ENCODE measurements around the gene PHF8. TPM values are rescaled to one million over a fixed set of nuclear protein-coding genes. Genes with fewer than 3 reads are reported as not detected.

PHF8 gene
- total RNA-seq, 4 donors from 2014 or later, result 18.5 to 28.7 (median 22.8) TPM

DNA sequence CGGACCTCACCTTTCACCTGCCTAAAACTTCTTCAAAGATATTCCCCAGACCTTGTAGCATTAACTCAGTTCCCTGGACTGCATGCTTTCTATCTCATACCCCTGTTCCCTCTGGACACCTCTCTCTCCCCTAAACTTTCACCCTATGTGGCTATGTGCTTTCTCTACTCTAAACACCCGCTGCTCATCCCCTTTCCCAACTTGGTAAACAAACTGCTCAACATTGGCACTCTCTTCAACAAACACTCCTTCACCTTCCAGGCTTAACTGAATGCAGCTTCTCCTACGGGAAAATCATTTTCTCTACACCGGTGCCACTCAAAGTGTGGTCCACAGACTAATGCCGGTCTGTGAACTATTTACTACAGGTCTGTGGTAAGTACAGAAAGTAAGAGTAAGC is 19.9 kb downstream of the PHF8 start:
- no peaks in the 10 kb centered on the region for H3K27me3 ChIP-seq
- H3K36me3 ChIP-seq, result peaks cover 7 to 56% (median 20%) of the 10 kb centered on the region in 4 donors
- intact Hi-C loops (cut with DNase I), result no loop called here
- no peak for DNase-seq (ENCODE audit: extremely low spot score)
- TF ChIP-seq POLR2AphosphoS5 (IDR thresholded peaks at IDR 0.05) (no peak), POLR2A (IDR thresholded peaks at IDR 0.05; ENCODE audit: low read depth) (no peak), EP300 (IDR thresholded peaks at IDR 0.05) (no peak)
- TF ChIP-seq, protein P1, sequence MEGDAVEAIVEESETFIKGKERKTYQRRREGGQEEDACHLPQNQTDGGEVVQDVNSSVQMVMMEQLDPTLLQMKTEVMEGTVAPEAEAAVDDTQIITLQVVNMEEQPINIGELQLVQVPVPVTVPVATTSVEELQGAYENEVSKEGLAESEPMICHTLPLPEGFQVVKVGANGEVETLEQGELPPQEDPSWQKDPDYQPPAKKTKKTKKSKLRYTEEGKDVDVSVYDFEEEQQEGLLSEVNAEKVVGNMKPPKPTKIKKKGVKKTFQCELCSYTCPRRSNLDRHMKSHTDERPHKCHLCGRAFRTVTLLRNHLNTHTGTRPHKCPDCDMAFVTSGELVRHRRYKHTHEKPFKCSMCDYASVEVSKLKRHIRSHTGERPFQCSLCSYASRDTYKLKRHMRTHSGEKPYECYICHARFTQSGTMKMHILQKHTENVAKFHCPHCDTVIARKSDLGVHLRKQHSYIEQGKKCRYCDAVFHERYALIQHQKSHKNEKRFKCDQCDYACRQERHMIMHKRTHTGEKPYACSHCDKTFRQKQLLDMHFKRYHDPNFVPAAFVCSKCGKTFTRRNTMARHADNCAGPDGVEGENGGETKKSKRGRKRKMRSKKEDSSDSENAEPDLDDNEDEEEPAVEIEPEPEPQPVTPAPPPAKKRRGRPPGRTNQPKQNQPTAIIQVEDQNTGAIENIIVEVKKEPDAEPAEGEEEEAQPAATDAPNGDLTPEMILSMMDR (IDR thresholded peaks at IDR 0.05), result no peak
- H3K9me3 ChIP-seq, result no peaks in the 10 kb centered on the region
- WGBS, result 89% methylated on average over 5 of the region's 5 CpGs
- H3K4me1 ChIP-seq, result no peaks in the 10 kb centered on the region
- no peak overlapping the region for H3K27ac ChIP-seq (replicated peaks in 1 of 4)
- H3K4me3 ChIP-seq, result no peak overlapping the region

DNA sequence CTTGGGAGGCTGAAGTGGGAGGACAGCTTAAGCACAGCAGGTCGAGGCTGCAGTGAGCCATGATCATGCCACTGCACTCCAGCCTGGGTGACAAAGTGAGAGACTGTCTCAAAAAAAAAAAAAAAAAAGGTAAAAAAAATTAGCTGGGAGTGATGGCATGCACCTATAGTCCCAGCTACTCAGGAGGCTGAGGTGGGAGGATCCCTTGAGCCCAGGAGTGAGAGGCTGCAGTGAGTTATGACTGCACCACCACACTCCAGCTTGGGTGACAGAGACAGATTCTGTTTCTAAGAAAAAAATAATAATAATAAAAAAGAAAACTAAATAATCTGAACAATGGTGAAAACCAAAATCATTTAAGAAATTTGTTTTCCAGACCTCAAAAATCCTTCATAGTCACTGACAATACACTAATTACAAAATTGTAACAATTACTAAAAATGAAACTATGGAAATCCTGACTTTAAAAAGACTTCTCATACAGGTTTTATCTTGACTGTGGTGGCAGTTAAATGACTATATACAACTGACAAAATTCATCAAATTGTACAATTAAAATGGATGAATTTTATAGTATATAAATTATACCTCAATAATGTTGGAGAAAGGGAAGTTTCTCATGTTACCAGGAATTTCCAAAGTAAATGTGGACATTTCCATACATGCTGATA is 31.3 kb downstream of the PHF8 start:
- H3K27me3 ChIP-seq, result no peaks in the 10 kb centered on the region
- H3K4me1 ChIP-seq, result no peaks in the 10 kb centered on the region
- no peaks in the 10 kb centered on the region for H3K9me3 ChIP-seq
- intact Hi-C loops (cut with DNase I), result no loop called here
- no peak overlapping the region for H3K4me3 ChIP-seq
- 63% methylated on average over 1 of the region's 1 CpG for WGBS
- TF ChIP-seq EP300 (IDR thresholded peaks at IDR 0.05) (no peak), POLR2AphosphoS5 (IDR thresholded peaks at IDR 0.05) (no peak), POLR2A (IDR thresholded peaks at IDR 0.05; ENCODE audit: low read depth) (no peak)
- TF ChIP-seq, protein P1 (IDR thresholded peaks at IDR 0.05), result no peak
- H3K27ac ChIP-seq (replicated peaks in 1 of 4), result no peak overlapping the region
- H3K36me3 ChIP-seq, result peaks cover 7 to 74% (median 56%) of the 10 kb centered on the region in 4 donors
- DNase-seq (ENCODE audit: extremely low spot score), result no peak

DNA sequence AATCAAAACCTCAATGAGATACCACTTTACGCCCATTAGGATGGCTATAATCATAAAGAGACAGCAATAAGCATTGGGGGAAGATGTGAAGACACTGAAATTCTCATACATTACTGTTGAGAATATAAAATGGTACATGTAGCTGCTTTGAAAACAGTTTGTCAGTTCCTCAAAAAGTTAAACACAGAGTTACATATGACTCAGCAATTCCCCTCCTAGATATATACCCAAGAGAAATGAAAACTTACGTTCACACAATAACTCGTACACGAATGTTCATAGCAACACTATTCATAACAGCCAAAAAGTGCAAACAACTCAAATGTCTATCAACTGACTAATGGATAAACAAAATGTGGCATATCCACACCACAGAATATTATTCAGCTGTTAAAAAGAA is 36.6 kb downstream of the PHF8 start:
- Histone ChIP-seq H3K27me3 (no peaks in the 10 kb centered on the region), H3K4me1 (no peaks in the 10 kb centered on the region), H3K27ac (replicated peaks in 1 of 4) (no peak overlapping the region), H3K9me3 (no peaks in the 10 kb centered on the region), H3K4me3 (no peak overlapping the region), H3K36me3 (peaks cover 0 to 30% (median 15%) of the 10 kb centered on the region in 4 donors)
- no peak for DNase-seq (ENCODE audit: extremely low spot score)
- TF ChIP-seq, protein P1 (IDR thresholded peaks at IDR 0.05), result no peak
- no peak for TF ChIP-seq POLR2A (IDR thresholded peaks at IDR 0.05; ENCODE audit: low read depth)
- intact Hi-C loops (cut with DNase I), result no loop called here
- WGBS, result 92% methylated on average over 4 of the region's 4 CpGs

DNA sequence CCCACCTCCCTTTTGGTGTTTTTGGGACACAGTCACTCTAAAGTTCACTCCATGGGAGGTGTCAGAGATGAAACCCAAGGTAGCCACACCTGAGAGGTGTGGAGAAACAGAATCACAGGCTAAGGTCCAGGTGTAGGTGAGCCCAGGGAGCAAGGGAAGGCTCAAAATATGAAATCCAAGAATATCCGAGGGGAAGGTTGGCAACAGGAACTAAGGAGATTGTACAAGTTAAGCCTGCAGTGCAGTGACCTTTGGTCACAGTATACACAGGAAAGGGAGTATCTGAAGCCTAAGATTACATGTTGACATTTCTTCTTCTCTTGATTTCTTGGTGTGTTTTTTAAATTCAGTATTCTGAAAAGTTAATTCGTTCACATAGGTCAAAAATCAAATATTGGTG is 46.5 kb downstream of the PHF8 start:
- H3K9me3 ChIP-seq, result no peaks in the 10 kb centered on the region
- H3K36me3 ChIP-seq, result peaks cover 8 to 86% (median 47%) of the 10 kb centered on the region in 4 donors
- no peak overlapping the region for H3K4me3 ChIP-seq
- TF ChIP-seq, protein P1 (IDR thresholded peaks at IDR 0.05), result no peak
- TF ChIP-seq POLR2A (IDR thresholded peaks at IDR 0.05; ENCODE audit: low read depth), result no peak
- no peak for TF ChIP-seq EP300 (IDR thresholded peaks at IDR 0.05)
- TF ChIP-seq POLR2AphosphoS5 (IDR thresholded peaks at IDR 0.05), result no peak
- H3K27ac ChIP-seq (replicated peaks in 1 of 4), result no peak overlapping the region
- H3K4me1 ChIP-seq, result no peaks in the 10 kb centered on the region
- intact Hi-C loops (cut with DNase I), result no loop called here
- DNase-seq (ENCODE audit: extremely low spot score), result no peak
- 79% methylated on average over 2 of the region's 2 CpGs for WGBS
- H3K27me3 ChIP-seq, result no peaks in the 10 kb centered on the region

DNA sequence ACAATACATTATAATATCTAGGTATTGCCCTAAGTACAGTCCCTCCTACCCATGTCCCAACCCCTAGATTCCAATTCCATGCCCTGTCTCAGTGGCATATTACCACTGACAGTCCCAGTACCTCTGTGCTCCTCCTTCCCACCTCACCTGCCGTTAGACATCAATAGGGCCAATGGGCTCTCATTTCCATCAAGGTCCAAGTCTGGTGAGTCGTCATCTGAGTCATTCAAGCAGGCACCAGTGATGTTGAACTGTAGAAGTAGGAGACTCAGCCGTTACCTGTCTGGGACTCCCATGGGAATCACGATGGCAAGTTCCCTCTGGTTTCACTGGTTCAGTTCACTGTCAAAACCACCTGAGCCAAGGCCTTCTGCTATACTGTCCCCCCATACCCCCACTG is 51.7 kb downstream of the PHF8 start:
- no peak for DNase-seq (ENCODE audit: extremely low spot score)
- 83% methylated on average over 4 of the region's 4 CpGs for WGBS
- Histone ChIP-seq H3K27ac (replicated peaks in 1 of 4) (no peak overlapping the region), H3K36me3 (peaks cover 0 to 50% (median 26%) of the 10 kb centered on the region in 4 donors), H3K9me3 (no peaks in the 10 kb centered on the region), H3K4me1 (no peaks in the 10 kb centered on the region), H3K27me3 (no peaks in the 10 kb centered on the region), H3K4me3 (no peak overlapping the region)
- intact Hi-C loops (cut with DNase I), result no loop called here
- no peak for TF ChIP-seq POLR2A (IDR thresholded peaks at IDR 0.05; ENCODE audit: low read depth)
- TF ChIP-seq, protein P1 (IDR thresholded peaks at IDR 0.05), result no peak
- no peak for TF ChIP-seq POLR2AphosphoS5 (IDR thresholded peaks at IDR 0.05)
- no peak for TF ChIP-seq EP300 (IDR thresholded peaks at IDR 0.05)
